PC-9 (cell line): ENCODE results near the gene STRN4.

Source experiments
- CTCF ChIP-seq: fragments of 200-600 bp; sonication (generic); conservative IDR thresholded peaks from 2 replicates; pipeline ENCODE4 v1.6.1; 2017; ENCODE audit warnings: mixed run types, antibody characterized with exemption, mild to moderate bottlenecking, moderate library complexity
- EZH2 ChIP-seq: fragments of 200-600 bp; sonication (generic); IDR thresholded peaks from 2 replicates; pipeline ENCODE4 v1.8.0; 2017; ENCODE audit warnings: antibody characterized with exemption, low read depth

- TF ChIP-seq CTCF: no peak
- no peak for TF ChIP-seq EZH2
Measured at GRCh38 chr19:46762245-46762890, 16.1 kb upstream of the STRN4 start.
